Mammary epithelial cell (primary cell): Measurements from ENCODE around the gene RIMS1.

ENCODE experiments used
- CTCF ChIP-seq, 2 donors: IDR thresholded peaks in 1 of 2; conservative IDR thresholded peaks in 1 of 2; 2 replicates each; pipeline ENCODE4 v1.5.1; 2011 to 2012; ENCODE audit warnings: inconsistent platforms in 2 of 2, low read length in 2 of 2, mild to moderate bottlenecking in 2 of 2, control low read depth in 1 of 2, low read depth in 1 of 2; ENCODE audit not compliant: insufficient read depth in 1 of 2; ENCODE audit errors: extremely low read depth in 1 of 2
- EZH2 ChIP-seq: IDR thresholded peaks from 2 replicates; pipeline ENCODE4 v1.6.1; 2012; ENCODE audit warnings: low read length, inconsistent platforms, borderline replicate concordance

- TF ChIP-seq CTCF (conservative IDR thresholded peaks at IDR 0.05 in 1 of 2, IDR thresholded peaks at IDR 0.05 in 1 of 2; ENCODE audit: extremely low read depth in 1 of 2, insufficient read depth in 1 of 2, low read depth in 1 of 2, low read length in 2 of 2): no peak
- TF ChIP-seq EZH2: no peak
Observed at GRCh38 chr6:72305971-72306370, 419.6 kb downstream of the RIMS1 start.
